Panc1 (cell line): ENCODE data around the gene LPP. TPM values are rescaled to one million over a fixed set of nuclear protein-coding genes. Genes with fewer than 3 reads are reported as not detected.

Experiments used
- ATAC-seq: fragments of 200-7000 bp; cut with Tn5 transposase; 2 replicates; pipeline ENCODE4 v1.9.1; 2020; ENCODE audit warnings: mild to moderate bottlenecking, moderate library complexity
- BruUV-seq: library from RNA; stranded (reverse); fragments of 400-500 nt; replicated peaks from 2 replicates; lab custom pipeline; 2021; lab: Mats Ljungman, UMichigan
- CTCF ChIA-PET: fragments of 300-600 bp; sonication (Branson Sonifier 250); formaldehyde crosslinking; loops from one replicate; lab custom pipeline; 2022; ENCODE audit warnings: antibody characterized with exemption; lab: Charles Lee
- POLR2A ChIA-PET: fragments of 300-600 bp; sonication (Branson Sonifier 250); formaldehyde crosslinking; loops from one replicate; lab custom pipeline; 2022; ENCODE audit warnings: antibody characterized with exemption; lab: Charles Lee
- DNase-seq: peaks from one replicate; pipeline ENCODE4 v3.0.0-alpha.2; 2010; ENCODE audit warnings: low read depth, low spot score
- H3K27ac ChIP-seq: 2 replicates; pipeline ENCODE4 v1.5.1; 2011; ENCODE audit warnings: mild to moderate bottlenecking, low read length, inconsistent platforms
- H3K27me3 ChIP-seq: fragments of 200-500 bp; sonication (Bioruptor generic); 2 replicates; pipeline ENCODE4 v1.6.0; 2014; ENCODE audit warnings: low read length, inconsistent platforms; ENCODE audit not compliant: control insufficient read depth, insufficient read depth
- H3K36me3 ChIP-seq: fragments of 200-500 bp; sonication (Bioruptor generic); 2 replicates; pipeline ENCODE4 v1.5.1; 2014; ENCODE audit warnings: inconsistent platforms, mild to moderate bottlenecking, low read length, moderate library complexity; ENCODE audit not compliant: control insufficient read depth, insufficient read depth
- H3K4me1 ChIP-seq: 2 replicates; pipeline ENCODE4 v1.5.1; 2011; ENCODE audit warnings: inconsistent platforms, mild to moderate bottlenecking, low read length, moderate library complexity; ENCODE audit not compliant: control insufficient read depth, insufficient read depth
- H3K4me3 ChIP-seq, 2 experiments: 2 replicates each; pipeline ENCODE4 v1.5.1; 2011 to 2012; ENCODE audit warnings: low read depth in 2 of 2, low read length in 2 of 2, mild to moderate bottlenecking in 2 of 2, inconsistent platforms in 1 of 2, moderate library complexity in 1 of 2
- H3K9me3 ChIP-seq: fragments of 200-500 bp; sonication (Bioruptor generic); 2 replicates; pipeline ENCODE4 v1.5.1; 2014; ENCODE audit warnings: low read depth, mild to moderate bottlenecking, inconsistent platforms, low read length, moderate library complexity; ENCODE audit not compliant: control insufficient read depth, insufficient read depth
- POLR2AphosphoS5 ChIP-seq: IDR thresholded peaks from 2 replicates; pipeline ENCODE4 v1.6.1; 2012; ENCODE audit warnings: mild to moderate bottlenecking, low read depth, low read length, moderate library complexity
- SIN3A ChIP-seq: IDR thresholded peaks from 2 replicates; pipeline ENCODE4 v1.6.1; 2012; ENCODE audit warnings: low read depth, mild to moderate bottlenecking, low read length, moderate library complexity, borderline replicate concordance; ENCODE audit not compliant: insufficient read depth
- TCF7L2 ChIP-seq: IDR thresholded peaks from 2 replicates; pipeline ENCODE4 v1.6.1; 2011; ENCODE audit warnings: mild to moderate bottlenecking, low read depth, low read length, inconsistent platforms
- in situ Hi-C: cut with HindIII; loops from 2 replicates; pipeline ENCODE4 v1.10.0; 2016; ENCODE audit warnings: low sequenced_read_pairs, low pct_unique_long_range_greater_than_20kb
- intact Hi-C: fragments of 100-400 bp; cut with micrococcal nuclease; formaldehyde crosslinking; loops from one replicate; pipeline ENCODE4 v1.10.0; 2022; ENCODE audit not compliant: unreplicated experiment
- total RNA-seq: library from RNA; stranded (reverse); gene quantifications from one replicate; pipeline ENCODE4 v1.2.1, GENCODE V29; 2021; ENCODE audit not compliant: unreplicated experiment
- TF ChIP-seq, protein P1 (sequence below), 2 experiments: IDR thresholded peaks; 2 replicates each; pipeline ENCODE4 v1.6.1; 2011 to 2012; ENCODE audit warnings: low read depth in 2 of 2, control low read depth in 1 of 2, low read length in 1 of 2, mild to moderate bottlenecking in 1 of 2, moderate library complexity in 1 of 2; ENCODE audit not compliant: insufficient read depth in 1 of 2
- TF ChIP-seq, protein P2 (sequence below): fragments of 450-650 bp; IDR thresholded peaks from 2 replicates; pipeline ENCODE4 v1.5.1; 2017; ENCODE audit warnings: mild to moderate bottlenecking

Gene LPP
- total RNA-seq, 1 experiment from 2014 or later = 90.0 TPM

DNA sequence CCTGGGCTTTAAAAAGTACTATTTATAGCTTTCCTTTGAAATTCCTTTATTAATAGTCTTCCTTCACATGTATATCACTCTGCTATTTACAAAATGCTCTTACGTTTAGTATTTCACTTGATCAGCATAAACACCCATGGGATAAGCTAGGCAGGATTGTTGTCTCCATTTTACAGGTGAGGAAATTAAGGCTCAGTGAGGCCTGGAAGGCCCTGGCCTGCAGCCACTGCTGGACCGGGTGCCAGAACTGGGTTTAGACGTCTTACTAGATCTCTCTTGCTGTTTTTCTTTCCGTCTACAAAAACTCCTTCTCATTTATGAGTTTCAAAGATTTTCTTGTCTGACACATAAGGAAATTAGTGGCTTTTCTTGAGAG is 236.4 kb downstream of the LPP start:
- no peaks in the 10 kb centered on the region for H3K9me3 ChIP-seq
- no peaks in the 10 kb centered on the region for H3K27me3 ChIP-seq
- DNase-seq (no peak), ATAC-seq (no peak)
- intact Hi-C loops = no loop called here
- no peak overlapping the region for H3K4me3 ChIP-seq
- POLR2A ChIA-PET = no interaction called here
- no TSS peak for BruUV-seq
- CTCF ChIA-PET = no interaction called here
- TF ChIP-seq POLR2AphosphoS5 = no peak
- no peaks in the 10 kb centered on the region for H3K36me3 ChIP-seq
- no peaks in the 10 kb centered on the region for H3K4me1 ChIP-seq
- in situ Hi-C loops = no loop called here
- no peak overlapping the region for H3K27ac ChIP-seq

DNA sequence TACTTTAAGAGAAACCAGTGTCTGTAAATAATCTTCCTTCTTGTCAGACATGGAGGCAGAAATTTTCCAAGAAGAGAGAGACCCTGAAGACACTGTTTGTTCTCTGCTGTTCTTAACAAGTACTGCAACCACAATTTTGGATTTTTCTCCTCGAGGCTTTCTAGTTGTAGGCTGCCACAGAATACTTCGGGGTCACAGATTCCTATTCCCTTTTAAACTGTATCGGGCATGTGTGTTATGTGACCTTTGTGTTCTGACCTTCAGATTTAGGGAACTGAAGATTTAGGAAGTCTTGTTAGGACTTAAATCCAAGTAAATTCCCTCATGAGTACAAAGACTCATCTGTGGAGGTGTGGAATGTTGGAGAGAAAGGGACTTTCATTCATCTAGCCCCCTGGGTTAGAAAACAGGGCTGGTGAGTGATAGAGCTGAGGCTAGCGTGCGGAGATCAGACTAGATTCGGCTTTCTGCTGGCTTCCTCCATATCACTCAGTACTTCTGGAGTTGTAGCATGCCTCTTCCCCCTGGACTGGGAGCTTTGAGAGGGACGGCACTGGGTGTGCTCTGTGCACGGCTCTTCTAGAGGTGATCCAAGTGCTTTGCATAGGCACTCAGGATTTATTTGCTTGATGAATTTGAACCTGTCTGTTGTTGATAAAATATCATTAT is 237.0 kb downstream of the LPP start:
- ChIA-PET CTCF (no interaction called here), POLR2A (no interaction called here)
- intact Hi-C loops (no loop called here), in situ Hi-C loops (no loop called here)
- Histone ChIP-seq H3K9me3 (no peaks in the 10 kb centered on the region), H3K27me3 (no peaks in the 10 kb centered on the region), H3K27ac (no peak overlapping the region), H3K36me3 (no peaks in the 10 kb centered on the region), H3K4me1 (no peaks in the 10 kb centered on the region), H3K4me3 (no peak overlapping the region)
- ATAC-seq = no peak
- no peak for DNase-seq
- no TSS peak for BruUV-seq
- TF ChIP-seq, protein P1, sequence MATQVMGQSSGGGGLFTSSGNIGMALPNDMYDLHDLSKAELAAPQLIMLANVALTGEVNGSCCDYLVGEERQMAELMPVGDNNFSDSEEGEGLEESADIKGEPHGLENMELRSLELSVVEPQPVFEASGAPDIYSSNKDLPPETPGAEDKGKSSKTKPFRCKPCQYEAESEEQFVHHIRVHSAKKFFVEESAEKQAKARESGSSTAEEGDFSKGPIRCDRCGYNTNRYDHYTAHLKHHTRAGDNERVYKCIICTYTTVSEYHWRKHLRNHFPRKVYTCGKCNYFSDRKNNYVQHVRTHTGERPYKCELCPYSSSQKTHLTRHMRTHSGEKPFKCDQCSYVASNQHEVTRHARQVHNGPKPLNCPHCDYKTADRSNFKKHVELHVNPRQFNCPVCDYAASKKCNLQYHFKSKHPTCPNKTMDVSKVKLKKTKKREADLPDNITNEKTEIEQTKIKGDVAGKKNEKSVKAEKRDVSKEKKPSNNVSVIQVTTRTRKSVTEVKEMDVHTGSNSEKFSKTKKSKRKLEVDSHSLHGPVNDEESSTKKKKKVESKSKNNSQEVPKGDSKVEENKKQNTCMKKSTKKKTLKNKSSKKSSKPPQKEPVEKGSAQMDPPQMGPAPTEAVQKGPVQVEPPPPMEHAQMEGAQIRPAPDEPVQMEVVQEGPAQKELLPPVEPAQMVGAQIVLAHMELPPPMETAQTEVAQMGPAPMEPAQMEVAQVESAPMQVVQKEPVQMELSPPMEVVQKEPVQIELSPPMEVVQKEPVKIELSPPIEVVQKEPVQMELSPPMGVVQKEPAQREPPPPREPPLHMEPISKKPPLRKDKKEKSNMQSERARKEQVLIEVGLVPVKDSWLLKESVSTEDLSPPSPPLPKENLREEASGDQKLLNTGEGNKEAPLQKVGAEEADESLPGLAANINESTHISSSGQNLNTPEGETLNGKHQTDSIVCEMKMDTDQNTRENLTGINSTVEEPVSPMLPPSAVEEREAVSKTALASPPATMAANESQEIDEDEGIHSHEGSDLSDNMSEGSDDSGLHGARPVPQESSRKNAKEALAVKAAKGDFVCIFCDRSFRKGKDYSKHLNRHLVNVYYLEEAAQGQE (IDR thresholded peaks at IDR 0.05; ENCODE audit: insufficient read depth in 1 of 2, low read depth in 2 of 2, low read length in 1 of 2) = no peak
- TF ChIP-seq SIN3A (no peak), TCF7L2 (no peak), POLR2AphosphoS5 (no peak)
- TF ChIP-seq, protein P2, sequence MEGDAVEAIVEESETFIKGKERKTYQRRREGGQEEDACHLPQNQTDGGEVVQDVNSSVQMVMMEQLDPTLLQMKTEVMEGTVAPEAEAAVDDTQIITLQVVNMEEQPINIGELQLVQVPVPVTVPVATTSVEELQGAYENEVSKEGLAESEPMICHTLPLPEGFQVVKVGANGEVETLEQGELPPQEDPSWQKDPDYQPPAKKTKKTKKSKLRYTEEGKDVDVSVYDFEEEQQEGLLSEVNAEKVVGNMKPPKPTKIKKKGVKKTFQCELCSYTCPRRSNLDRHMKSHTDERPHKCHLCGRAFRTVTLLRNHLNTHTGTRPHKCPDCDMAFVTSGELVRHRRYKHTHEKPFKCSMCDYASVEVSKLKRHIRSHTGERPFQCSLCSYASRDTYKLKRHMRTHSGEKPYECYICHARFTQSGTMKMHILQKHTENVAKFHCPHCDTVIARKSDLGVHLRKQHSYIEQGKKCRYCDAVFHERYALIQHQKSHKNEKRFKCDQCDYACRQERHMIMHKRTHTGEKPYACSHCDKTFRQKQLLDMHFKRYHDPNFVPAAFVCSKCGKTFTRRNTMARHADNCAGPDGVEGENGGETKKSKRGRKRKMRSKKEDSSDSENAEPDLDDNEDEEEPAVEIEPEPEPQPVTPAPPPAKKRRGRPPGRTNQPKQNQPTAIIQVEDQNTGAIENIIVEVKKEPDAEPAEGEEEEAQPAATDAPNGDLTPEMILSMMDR = no peak

DNA sequence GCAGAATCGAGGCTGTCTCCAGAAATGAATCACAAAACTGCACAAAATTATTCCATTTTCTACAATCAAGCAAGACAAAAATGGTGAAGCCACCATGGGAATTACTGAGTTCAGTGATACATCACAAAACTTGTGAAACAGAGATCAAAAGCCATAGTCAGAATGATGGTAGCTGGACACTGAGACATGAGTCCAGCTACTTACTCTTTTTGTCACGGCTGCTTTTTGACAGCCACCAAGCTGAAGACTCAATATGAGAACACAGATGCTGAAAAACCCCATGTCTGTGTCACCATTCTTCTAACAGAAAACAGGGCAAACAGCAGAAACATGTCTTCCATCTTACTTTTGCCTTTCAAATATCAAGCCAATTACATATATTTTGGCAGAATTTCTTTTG is 237.6 kb downstream of the LPP start:
- Histone ChIP-seq H3K27ac (no peak overlapping the region), H3K36me3 (no peaks in the 10 kb centered on the region), H3K9me3 (no peaks in the 10 kb centered on the region), H3K4me3 (no peak overlapping the region), H3K27me3 (no peaks in the 10 kb centered on the region), H3K4me1 (no peaks in the 10 kb centered on the region; the same call in 1 of the 2 replicates)
- no TSS peak for BruUV-seq
- POLR2A ChIA-PET = no interaction called here
- intact Hi-C loops = no loop called here
- CTCF ChIA-PET = no interaction called here
- no peak for TF ChIP-seq SIN3A
- no peak for TF ChIP-seq POLR2AphosphoS5
- TF ChIP-seq, protein P2 = no peak
- TF ChIP-seq, protein P1 (IDR thresholded peaks at IDR 0.05; ENCODE audit: insufficient read depth in 1 of 2, low read depth in 2 of 2, low read length in 1 of 2) = no peak
- ATAC-seq (no peak), DNase-seq (no peak)
- in situ Hi-C loops = no loop called here
